Subcutaneous adipose tissue (tissue), 4 donors: ENCODE results near the gene AP1G2. TPM values are rescaled to one million over a fixed set of nuclear protein-coding genes. Genes with fewer than 3 reads are reported as not detected.

Experiments
- total RNA-seq, 4 donors: library from RNA; depleted of rRNA; stranded (reverse); fragments of >200 nt; gene quantifications; one replicate each; pipeline ENCODE4 v1.1.0, GENCODE V29; 2016
- TF ChIP-seq, protein P1 (sequence below): fragments of 450-650 bp; IDR thresholded peaks from one replicate; pipeline ENCODE4 v1.5.1; 2016; ENCODE audit warnings: low read depth, mild to moderate bottlenecking, control low read depth, antibody characterized with exemption, moderate library complexity

Gene AP1G2
- total RNA-seq, 4 donors from 2014 or later = 25.3 to 49.6 (median 30.8) TPM

DNA sequence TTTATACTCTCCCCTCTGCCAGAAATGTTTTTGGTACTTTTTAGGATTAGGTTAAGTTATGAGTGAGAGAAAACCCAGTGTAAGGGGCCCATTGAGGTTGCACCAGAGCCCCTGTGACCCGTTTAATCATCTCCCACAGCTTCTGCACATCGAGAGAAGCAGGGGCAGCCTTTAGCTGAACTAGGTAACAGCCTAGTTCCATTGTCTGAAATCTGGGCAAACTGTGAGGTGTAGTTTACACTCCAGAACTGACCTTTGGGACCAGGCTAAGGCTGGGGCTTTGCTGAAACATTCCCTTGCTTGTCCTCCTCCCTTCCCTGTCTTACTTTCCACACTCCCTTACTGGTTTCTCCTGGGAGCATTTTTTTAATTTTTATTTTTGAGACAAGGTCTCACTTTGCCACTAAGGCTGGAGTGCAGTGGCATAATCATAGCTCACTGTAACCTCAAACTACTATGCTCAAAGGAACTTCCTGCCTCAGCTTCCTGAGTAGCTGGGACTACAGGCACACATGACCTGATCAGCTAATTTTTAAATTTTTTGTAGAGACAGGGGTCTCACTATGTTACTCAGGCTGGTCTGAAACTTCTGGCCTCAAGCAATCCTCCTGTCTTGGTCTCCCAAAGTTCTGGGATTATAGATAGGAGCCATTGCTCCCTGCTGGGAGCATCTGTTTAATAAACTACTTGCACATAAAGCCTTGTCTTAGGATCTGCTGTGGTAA, 42.7 kb upstream of the AP1G2 start:
- TF ChIP-seq, protein P1, sequence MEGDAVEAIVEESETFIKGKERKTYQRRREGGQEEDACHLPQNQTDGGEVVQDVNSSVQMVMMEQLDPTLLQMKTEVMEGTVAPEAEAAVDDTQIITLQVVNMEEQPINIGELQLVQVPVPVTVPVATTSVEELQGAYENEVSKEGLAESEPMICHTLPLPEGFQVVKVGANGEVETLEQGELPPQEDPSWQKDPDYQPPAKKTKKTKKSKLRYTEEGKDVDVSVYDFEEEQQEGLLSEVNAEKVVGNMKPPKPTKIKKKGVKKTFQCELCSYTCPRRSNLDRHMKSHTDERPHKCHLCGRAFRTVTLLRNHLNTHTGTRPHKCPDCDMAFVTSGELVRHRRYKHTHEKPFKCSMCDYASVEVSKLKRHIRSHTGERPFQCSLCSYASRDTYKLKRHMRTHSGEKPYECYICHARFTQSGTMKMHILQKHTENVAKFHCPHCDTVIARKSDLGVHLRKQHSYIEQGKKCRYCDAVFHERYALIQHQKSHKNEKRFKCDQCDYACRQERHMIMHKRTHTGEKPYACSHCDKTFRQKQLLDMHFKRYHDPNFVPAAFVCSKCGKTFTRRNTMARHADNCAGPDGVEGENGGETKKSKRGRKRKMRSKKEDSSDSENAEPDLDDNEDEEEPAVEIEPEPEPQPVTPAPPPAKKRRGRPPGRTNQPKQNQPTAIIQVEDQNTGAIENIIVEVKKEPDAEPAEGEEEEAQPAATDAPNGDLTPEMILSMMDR = no peak

DNA sequence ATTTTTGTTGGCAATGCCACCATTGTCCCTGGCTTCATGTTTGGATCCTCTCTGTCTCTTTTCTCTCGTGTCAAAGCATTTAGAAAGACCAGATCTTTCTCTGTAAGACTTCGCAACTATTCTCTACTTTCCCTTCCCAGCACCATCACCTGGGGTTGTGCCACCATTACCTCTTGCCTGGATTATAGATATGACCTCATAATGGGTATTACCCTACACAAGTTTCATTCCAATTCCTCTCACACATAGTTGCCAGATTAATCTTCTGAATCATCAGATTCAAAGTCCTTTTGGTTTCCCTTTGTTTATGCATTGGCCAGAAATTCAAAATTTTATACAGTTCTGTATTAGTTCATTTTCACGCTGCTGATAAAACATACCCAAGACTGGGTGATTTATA, 41.4 kb upstream of the AP1G2 start:
- TF ChIP-seq, protein P1 = no peak

DNA sequence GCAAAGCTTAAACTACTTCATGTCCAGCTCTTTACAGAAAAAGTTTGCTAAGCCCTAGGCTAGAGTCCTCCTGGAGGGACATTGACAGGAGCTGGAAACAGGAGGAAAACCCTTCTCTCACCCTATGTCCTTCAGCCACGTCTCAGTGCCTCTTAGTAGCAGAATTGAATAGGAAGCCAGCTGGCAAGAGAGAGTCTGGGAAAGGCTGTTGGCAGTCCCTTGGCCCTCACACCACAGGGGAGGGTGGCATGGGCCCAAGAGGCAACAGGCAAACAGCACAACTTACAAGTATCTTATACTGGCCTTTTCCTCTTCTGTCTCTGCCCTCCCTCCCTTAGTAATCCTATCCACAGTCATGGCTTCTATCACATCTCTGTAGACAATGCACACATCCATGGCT, 40.9 kb upstream of the AP1G2 start:
- TF ChIP-seq, protein P1 = no peak

DNA sequence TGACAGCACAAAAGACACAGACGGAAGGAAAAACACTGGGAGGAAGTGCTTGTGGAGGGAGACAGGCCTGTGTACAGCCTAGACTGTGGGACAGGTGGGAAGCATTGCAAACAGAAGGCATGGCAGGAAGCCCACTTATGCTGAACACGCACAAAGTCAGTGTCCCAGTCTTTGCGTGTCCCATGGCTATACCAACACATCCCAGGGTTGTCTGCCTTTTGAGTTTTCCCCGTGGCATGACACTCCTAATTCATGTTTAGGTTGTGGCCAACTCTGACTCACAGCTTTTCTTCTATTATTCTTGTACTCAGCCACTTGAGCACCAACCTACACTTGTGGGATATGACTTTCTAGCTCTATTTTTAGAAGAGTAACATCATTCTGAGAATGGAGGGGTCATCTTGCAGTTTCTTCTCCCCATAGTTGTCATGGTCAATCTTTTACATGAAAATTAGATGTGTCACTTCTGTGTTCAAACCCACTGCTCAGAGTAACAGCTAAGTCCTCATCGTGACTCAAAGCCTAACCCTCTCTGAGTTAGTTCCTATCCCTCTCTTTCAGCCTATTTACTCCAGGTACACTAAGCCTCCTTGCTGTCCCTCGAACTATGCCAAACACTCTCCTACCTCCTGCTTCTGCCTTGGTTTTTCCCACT, 38.5 kb upstream of the AP1G2 start:
- TF ChIP-seq, protein P1 = no peak

DNA sequence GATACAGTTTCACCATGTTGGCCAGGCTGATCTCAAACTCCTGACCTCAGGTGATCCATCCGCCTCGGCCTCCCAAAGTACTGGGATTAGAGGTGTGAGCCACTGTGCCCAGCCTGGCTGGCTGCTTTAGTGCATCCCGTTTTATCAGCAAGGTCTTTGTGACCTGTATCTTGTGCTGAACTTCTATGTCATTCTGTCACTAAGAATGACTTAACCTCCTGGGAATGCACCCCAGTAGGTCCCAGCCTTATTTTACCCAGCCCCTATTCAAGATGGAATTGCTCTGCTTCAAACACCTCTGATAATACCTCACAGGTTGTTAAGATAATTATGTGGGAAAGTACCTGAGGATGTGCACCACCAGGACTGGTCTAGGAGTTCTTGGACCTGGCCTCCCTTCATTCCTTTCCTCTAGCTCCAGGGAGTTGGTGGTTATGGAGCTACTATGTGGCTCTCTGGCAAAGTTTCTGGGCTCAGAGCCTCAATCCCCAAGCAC, 37.1 kb upstream of the AP1G2 start:
- TF ChIP-seq, protein P1 = no peak

DNA sequence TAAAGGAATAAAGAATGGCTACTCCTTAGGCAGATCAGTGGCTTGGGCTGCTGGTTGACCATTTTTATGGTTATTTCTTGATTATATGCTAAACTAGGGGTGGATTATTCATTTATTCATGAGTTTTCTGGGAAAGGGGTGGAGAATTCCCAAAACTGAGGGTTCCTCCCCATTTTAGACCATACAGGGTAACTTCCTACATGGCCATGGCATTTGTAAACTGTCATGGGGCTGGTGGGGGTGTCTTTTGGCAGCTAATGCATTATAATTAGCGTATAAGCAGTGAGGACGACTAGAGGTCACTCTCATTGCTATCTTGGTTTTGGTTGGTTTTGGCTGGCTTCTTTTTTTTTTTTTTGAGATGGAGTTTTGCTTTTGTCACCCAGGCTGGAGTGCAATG, 36.6 kb upstream of the AP1G2 start:
- TF ChIP-seq, protein P1 = no peak

DNA sequence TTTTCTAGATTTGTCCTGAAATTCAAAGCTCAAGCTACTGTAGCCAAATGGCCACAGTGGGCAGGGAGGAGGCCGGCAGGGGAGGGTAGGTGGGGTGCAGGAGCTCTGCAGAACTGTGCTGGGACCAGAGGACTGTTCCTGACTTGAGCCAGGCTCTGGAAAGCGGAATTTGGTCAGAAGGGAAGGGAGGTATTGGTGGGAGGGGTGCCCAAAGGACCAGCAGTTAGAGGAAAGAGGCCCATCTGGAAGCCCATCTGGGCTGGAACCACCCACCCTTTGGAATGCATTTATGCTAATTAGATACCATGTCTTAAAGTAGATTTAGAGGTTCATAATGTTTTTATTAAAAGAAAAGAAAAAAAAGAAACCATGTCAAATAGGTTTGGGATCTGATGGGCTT, 35.5 kb upstream of the AP1G2 start:
- TF ChIP-seq, protein P1 = no peak
